ENCODE measurements around the gene DTD2.
A peak's percentile ranks its signal among the peaks of the same experiment; 100 is the strongest.
"Not testable (repeated sequence)": the region's sequence is repeated elsewhere in the genome, so short reads cannot be mapped to it uniquely, and the experiment has no call there.

DTD2 gene

DNA sequence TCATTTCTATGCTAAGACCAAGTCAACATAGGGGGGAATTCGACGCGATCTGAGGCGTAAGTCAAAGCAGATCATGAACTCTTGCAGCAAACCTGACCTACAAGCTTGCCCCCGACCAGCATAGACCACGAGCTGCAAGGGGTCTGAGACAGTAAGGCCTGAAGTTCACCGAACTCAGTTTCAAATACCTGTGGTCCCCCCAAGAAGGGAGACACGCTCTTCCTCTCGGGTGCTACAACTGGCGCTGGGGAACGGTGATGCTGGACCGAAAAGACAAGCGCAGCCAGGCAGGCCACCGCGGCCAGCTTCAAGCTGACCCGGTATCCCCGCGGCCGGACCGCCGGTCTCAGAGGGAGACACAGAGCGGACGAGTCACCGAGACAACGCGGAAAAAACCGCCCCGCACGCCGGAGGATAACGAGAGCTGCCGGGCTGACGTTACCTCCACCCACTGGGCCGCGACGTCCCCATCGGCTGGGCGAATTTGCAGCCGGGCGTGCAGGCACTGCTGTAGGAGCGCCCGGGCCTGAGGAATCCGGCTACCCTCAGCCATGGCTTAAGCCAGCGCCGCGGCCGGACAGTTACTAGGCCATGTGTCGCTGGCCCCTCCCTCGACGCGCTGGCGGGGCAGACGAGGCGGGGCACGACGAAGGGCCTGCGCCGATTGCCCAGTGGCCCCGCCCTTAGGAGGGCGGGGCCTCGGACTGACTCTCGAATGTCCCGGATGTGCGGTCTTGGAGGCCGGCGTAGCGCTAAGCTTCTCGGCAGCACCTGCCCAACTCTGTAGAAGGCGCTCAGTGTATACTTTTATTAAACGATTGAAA, at the start of gene DTD2:
DTD2 (minus strand) TSS at position 666 of the 824 bp plus-strand sequence; CDS start at position 553, 113 bp downstream.
- DNase-seq = no peak

DNA sequence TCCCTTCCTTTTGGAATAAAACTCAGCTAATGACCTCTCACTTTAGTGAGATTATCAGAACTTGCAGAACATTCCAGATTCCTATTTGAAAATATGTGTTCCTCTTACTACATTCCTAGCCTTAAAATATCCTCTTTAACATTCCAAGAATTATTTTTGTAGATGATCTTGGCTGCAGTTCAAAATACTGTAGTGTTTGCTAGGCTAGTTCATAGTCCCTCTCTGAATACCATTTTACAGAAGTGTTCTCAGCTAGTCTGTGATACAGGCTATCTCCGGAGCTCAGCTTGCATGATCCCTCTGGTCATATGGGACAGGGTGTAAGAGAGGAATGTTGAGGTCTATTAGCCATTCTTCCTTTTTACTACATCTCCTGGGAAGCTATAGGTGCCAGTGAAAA, 48.1 kb upstream of the DTD2 start:
- no peak for DNase-seq

DNA sequence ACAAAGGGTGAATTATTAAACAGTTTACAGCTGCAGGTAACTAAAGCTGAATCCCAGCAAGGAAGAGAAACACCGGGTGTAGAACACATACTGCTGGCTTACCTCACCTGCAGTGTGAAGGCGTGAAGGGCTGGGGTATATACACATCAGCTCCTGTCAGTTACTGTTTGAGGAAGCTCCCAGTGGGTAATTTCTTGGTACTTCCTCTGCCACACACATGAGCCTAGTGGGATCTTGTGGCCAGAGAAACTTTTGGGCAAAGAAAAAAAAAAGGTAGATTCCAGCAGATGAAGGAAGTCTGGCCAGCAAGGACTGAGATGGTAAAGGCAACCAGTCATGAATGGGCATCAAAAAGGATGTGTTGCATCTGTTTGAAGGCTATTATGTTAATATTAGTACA, 44.6 kb upstream of the DTD2 start:
- no peak for DNase-seq

DNA sequence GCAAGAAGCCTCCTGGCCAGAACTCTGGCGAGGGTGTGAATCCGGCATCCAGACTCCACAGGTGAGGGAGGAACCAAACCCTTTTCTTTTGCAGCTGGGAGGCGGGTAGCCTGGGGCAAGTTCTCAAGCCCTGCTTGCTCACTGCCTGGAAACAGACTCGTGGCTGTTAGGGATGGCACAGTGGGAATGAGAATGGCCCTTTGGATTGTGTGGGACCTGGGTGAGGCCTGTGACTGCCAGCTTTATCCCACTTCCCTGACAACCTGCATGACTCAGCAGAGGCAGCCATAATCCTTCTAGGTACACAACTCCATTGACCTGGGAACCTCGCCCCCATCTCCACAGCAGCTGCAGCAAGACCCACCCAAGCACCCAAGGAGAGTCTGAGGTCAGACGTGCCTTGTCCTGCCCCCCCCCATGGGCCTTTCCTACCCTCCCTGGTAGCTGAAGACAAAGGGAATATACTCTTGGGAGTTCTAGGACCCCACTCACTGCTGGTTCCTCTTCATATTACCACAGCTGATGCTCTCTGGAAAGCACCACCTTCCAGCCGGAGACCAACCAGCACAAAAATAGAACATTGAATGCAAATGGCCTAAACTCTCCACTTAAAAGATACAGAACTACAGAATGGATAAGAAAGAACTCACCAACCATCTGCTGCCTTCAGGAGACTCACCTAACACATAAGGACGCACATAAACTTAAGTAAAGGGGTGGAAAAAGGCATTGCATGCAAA, 35.6 kb upstream of the DTD2 start:
- no peak for DNase-seq

DNA sequence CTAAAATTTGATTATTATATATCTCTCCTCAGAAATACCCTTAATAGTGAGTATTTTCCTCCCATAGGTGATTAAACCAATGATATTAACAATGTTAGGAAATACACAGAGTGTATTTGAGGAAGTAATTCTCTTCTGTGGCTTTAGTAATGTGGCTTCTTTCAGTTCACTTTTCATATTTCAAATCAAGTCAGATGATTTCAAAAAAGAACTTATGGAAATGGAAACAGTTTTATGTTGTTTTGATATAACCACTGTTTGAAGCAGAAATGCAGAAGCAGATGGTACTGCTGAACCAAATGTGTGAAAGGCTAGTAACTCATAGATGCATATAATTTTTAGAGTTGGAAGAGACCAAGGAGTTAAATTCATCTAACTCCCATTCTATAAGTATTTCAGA, 32.4 kb upstream of the DTD2 start:
- peak; percentile 9 for DNase-seq

DNA sequence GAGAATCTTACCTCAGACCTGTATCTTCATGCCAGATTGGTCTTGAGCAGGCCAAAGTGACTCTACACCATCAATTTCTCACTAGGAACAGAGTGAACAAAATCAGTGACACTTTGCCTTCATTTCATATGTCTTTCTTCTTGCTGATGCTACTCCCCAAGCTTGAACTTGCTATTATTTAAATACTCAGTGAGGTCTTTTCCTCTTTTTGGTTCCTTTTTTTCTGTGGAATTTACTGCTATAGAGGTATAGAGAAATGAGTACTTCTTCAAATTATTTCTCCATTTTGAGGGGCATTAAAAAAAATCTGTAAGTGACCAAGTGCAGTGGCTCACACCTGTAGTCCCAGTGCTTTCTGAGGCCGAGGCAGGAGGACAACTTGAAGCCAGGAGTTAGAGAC, 30.6 kb upstream of the DTD2 start, which contains the start of gene GPR33:
GPR33 (minus strand) TSS at position 154 of the 400 bp plus-strand sequence. CDS start 4,074 bp downstream, outside the sequence.
- no peak for DNase-seq

DNA sequence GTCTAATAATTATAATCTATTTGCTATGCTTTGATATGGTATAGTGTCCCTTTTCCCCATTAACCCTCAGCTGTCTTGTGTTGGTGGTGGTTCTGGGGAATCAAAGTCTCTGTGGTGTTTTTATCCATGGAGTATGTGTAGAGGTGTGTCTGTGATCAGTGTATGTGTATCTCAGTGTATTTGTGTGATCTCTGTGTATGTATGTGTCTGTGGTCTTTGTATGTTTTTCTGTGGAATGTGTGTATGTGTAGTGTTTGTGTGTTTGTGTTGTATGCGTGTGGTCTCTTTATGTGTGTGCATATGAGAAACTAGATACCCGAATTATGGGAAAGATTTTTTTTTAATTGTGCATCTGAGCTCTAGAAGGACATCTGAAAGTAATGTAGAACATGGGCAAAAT, 29.5 kb upstream of the DTD2 start:
- DNase-seq = no peak

DNA sequence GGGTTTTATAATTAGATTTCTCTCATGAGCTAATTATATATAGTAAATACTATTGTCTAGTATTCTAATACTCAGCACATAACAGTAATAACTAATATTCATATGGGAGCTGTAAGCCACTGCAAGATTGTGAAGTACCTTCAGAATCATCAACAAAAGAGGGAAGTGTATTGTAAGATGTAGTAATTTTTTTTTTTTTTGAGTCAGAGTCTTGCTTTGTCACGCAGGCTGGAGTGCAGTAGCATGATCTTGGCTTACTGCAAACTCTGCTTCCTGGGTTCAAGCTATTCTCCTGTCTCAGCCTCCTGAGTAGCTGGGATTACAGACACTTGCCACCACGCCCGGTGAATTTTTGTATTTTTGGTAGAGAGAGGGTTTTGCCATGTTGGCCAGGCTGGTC, 27.4 kb upstream of the DTD2 start:
- DNase-seq = no peak

DNA sequence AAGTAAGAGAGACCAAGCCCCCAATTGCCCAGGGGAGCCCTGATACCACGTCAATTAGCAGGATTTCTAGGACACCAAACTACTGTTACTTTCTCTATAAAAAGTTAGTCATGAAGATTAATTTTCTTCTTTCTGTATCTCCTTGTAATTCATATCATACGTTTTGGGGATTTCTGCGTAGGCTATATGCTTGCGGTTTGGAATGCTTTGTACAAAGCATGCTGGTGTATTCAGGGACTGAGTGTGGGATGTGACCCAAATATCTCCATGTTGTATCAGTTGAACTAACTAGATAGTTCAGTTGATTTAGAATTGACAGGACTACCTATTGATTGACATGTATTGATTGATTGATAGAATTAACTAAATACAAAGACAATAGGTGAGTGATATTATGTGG, 22.9 kb upstream of the DTD2 start:
- no peak for DNase-seq

DNA sequence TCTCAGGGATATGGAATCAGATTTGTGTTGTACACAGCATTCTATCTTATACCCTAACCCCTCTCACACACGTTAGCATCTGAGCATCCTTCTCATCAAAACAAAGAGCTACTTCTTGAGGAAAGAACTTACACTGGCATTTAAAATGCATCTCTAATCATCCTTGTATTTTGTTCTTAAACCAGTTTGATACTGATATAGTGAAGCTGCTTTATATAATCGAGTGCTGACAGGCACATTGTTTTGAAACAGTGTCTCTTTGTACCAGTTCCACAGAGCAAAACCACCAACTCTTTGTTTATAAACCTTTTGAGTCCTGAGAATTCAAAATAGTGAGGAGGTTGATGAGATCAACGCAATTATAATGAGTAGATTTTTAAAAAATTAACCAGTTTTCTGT, 21.7 kb upstream of the DTD2 start:
- DNase-seq = no peak

DNA sequence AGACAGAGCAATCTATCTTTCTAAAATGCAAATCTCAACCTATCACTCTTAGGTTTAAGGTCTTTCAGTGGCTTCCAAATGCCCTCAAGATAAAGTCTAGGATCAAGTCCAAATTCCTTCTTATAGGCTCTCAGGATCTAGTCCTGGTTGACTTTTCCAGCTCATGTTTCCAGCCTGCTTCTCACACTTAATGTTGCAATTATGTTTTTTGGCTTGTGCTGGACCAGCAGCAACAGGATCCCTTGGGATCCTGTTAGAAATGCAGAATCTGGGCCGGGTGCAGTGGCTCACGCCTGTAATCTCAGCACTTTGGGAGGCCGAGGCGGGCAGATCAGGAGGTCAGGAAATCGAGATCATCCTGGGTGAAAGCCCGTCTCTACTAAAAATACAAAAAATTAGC, 19.9 kb upstream of the DTD2 start:
- DNase-seq = no peak

DNA sequence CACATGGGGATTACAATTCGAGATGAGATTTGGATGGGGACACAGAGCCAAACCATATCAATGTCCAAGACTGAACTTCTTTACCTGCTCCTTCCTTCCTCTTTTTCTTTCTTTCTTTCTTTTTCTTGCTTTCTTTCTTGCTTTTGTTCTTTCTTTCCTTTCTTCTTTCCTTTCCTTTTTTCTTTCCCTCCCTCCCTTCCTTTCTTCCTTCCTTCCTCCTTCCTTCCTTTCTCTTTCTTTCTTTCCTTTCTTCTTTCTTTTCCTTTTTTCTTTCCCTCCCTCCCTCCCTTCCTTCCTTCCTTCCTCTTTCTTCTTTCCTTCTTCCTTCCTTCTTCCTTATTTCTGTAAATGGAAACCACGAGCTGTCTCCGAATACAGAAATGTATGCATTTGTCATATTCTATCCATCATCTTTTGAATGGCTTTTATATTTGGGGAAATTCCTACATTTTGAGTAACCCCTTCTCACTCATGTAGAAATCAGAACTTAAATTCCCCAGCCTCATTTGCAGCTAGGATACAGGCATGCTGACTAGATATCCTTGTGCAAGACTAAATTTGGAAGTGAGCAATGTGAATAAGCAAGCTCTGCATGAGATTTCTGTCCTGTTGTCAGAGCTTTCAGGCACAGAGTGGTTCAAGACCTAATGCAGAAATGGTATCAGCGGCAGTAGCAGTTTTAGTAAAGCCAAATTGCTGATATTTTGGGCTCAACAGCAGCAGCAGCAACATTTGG, 19.0 kb upstream of the DTD2 start:
- DNase-seq = no peak

DNA sequence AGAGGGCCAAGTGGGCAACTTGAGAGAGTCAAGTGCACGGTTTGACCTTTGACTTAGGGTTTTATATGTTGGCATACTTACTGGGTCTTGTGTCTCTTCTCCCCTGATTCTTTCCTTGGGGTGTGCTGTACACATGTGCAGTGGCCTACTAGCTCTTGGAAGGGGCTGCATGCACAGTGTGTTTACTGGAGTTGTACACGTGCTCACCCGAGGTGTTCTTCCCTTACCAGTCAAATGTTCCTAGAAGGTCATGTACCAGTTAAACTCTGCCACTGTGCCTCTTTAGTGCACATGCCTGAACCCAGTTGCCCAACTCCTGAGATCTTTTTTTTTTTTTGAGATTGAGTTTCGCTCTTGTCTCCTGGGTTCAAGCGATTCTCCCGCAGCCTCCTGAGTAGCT, 9.2 kb upstream of the DTD2 start:
- no peak for DNase-seq

DNA sequence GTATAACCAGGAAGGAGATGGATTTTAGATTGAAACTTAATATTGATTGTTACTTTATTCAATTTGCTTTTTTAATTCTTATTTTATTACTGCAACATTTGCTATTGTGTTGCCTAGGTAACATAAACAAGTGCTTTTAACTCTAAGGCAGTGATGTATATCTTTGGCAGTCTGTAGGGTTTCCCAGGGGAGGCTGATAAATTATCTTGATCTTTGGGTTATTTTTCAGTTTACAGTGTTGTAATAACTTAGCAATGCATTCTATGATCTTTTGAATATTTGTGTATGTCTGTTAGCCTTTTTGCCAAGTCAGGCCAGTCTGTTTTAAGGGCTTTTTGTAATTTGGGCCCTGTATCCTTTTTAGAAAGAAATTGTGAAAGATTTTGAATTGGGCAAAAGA, 7.8 kb upstream of the DTD2 start:
- DNase-seq = no peak

DNA sequence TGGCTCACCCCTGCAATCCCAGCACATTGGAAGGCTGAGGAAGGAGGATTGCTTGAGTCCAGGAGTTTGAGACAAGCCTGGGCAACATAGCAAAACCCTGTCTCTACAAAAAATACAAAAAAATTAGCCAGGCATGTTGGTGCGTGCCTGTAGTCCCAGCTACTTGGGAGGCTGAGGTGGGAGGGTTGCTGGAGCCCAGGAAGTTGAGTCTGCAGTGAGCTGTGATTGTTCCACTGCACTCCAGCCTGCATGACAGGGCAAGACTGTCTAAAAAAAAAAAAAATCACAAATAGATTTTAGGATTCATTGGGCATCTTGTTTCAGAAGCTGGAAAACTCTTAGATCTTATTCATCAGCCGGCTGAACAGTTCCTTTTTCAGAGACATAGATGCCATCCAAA, 5.1 kb upstream of the DTD2 start:
- DNase-seq = not testable (repeated sequence)

DNA sequence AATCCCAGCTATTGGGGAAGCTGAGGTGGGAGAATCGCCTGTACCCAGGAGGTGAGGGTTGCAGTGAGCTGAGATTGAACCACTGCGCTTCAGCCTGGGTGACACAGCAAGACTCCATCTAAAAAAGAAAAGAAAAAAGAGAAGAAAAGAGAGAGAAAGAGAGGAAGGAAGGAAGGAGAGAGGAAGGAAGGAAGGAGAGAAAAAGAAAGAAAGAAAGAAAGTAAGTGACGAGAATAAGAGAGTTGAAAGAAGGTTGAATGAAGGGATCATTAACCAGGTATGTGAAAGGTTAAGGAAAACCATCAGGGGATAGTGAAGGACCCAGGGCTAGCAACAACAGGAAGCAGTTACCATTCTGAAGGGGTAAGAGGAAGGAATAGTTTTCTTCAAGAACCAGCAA, 4.2 kb upstream of the DTD2 start:
- DNase-seq = no peak

DNA sequence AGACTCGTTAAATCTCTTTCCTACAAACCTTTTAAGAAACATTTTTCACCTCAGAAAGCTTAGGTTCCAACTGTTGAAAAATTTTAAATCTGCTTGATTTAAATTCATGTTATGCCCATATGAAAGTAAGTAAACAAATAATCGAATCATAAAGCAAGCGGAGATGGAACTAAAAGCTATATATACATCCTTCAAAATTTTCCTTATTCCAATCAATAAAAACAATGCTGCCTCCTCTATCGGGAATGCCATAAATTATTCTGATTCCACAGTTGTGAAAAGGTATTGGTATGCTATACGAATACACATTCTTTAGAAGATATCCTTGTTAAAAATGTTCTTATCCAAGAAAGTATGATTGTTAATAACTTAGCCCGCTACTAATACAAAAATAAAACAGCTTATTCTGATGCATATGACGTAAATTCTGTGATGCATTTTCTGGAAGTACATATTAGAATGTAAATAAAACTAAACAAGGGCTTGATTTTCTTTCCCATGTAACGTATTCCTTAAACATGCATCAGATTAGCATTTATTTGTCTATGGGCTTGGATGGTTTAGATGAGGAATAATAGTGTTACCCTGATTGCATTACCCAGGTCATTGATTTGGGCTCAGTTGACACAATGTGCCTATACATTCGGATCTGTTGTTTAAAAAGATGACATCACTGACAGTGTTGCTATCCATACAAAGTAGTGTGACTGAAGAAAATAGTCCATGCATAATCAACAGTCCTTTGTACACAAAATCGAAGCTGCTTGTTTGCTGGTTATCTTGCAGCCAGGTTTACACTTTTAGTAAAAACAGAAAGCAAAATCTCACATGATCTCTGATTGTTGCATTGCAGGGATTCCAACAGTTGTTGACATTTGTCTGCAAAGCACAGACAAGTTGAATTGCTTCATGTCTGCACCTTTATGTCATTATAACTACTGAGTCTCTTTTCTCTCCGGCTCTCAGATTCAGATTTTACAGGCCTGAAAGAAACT, 656 bp upstream of the DTD2 start:
- DNase-seq = no peak

DNA sequence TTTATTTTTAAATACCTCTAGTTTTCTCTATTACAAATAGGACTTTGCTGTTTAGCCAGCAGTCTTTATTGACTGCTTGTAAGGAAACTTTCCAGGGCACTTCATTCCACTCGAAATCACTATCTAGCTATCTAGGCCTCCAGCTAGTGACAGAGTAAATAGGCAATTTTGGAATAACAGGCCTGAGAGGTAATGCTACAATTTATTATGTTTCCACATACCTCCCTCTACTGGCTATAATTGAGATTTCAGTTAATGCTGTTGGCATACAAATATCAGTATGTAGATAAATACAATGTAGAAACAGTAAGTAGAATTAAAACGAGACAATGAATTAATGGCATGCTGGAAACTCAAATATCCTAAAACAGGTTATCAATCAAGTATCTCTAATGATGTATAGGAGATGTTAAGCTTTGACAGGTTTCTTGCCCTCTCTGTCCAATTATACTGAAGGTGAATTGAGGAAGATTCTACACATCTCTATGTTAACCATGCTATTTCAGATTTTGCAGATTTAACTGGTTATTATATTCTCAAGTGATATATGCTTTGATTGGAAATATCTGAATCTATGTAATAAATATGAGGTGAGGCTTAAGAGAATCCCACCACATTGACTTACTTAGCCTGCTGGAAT, 7.2 kb downstream of the DTD2 start:
- DNase-seq = no peak

DNA sequence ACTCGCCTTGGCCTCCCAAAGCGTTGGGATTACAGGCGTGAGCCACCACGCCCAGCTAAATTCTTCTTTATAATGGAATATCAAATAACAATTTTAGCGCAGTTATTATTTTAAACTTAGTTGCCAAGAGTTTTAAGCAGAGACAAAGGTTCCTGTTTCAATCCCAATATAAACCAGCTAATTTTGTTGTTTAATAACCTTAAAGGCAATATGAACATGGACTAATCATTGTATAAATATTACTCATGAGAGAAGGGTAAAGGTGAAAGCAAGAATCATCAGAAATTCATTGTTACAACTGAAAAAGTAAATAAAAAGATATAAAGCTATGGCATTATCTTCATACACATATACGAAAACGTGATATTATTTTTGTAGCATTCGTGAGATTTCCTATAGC, 8.2 kb downstream of the DTD2 start:
- DNase-seq = no peak

DNA sequence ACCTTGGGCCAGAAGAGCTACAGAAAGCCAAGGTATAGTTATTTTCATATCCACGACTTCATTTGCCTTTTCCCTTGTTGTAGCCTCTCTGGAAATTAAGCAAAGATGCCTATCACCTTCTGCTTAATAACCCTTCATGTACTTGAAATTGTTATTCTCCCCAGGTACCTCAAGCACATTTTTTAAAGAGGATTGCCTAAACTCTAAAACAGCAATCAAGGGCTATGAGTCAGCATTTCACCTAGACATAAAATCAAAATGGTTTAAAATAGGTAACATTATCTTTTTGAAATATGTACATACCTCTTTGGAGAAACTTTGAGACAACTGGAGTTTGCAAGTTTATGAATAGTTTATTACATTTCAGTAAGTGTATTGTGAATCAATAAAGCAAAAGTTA, 11.6 kb downstream of the DTD2 start:
- no peak for DNase-seq

DNA sequence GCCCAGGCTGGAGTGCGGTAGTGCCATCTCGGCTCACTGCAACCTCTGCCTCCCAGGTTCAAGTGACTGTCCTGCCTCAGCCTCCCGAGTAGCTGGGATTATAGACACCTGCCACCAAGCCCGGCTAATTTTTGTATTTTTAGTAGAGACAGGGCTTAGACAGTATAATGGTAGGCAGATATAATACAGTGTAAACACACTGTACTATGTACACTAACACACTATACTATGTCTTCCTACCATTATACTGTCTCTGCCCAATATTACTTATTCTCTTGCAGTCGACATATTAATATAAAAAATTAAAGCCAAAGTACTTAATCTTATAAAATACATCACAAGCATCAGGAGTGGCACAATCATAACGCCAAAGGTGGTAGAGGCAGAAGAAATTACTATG, 15.0 kb downstream of the DTD2 start:
- no peak for DNase-seq
